ENCODE measurements around the gene PDXK. TPM values are rescaled to one million over a fixed set of nuclear protein-coding genes. Genes with fewer than 3 reads are reported as not detected.

The PDXK gene
- total and polyA plus RNA-seq, 5 experiments from 2014 or later, result 27.1 to 60.6 (median 36.0) TPM

Other genes starting within 250 kb of the PDXK start
- under 1 TPM; 0.66 to 0.68 TPM for gene HSF2BP, start 59.6 kb upstream of the PDXK start, total RNA-seq
- under 1 TPM; 0.22 to 0.64 (median 0.29) TPM for gene HSF2BP, start 59.6 kb upstream of the PDXK start, polyA plus RNA-seq
- 10 to 100 TPM; 39.6 to 39.9 TPM for gene RRP1B, start 59.6 kb upstream of the PDXK start, total RNA-seq
- gene RRP1B, start 59.6 kb upstream of the PDXK start, polyA plus RNA-seq, result 10 to 100 TPM; 29.0 to 48.4 (median 36.1) TPM
- gene CSTB, start 57.2 kb downstream of the PDXK start, total RNA-seq, result 10 to 100 TPM; 30.7 to 33.1 TPM
- 10 to 100 TPM; 54.9 to 67.4 (median 62.7) TPM for gene CSTB, start 57.2 kb downstream of the PDXK start, polyA plus RNA-seq
- 10 to 100 TPM; 27.5 to 28.3 TPM for gene RRP1, start 70.4 kb downstream of the PDXK start, total RNA-seq
- gene RRP1, start 70.4 kb downstream of the PDXK start, polyA plus RNA-seq, result 10 to 100 TPM; 12.3 to 23.5 (median 14.8) TPM
- gene AGPAT3, start 146.1 kb downstream of the PDXK start, total RNA-seq, result 10 to 100 TPM; 59.0 TPM
- 10 to 100 TPM; 10.9 to 18.0 (median 13.2) TPM for gene AGPAT3, start 146.1 kb downstream of the PDXK start, polyA plus RNA-seq

Measured in naive thymus-derived CD8-positive, alpha-beta T cell (primary cell).